NCI-H2081 (cell line): ENCODE measurements around the gene CTNNA3.

Experiments
- DNase-seq, 2 experiments: peaks; one replicate each; lab custom pipeline; 2025; lab: John Stamatoyannopoulos, UW

Gene CTNNA3

GRCh38 chr10:67017218-67017617, 678.8 kb downstream of the CTNNA3 start:
- DNase-seq: no peak

GRCh38 chr10:67015225-67015624, 680.8 kb downstream of the CTNNA3 start:
- DNase-seq: no peak

GRCh38 chr10:67011981-67012380, 684.0 kb downstream of the CTNNA3 start:
- no peak for DNase-seq

GRCh38 chr10:67011480-67011879, 684.5 kb downstream of the CTNNA3 start:
- no peak for DNase-seq

- DNase-seq: no peak
These were observed 690.0 kb downstream of the CTNNA3 start for GRCh38 chr10:67005981-67006380.

- DNase-seq: no peak
These were observed 691.3 kb downstream of the CTNNA3 start for GRCh38 chr10:67004690-67005089.

- DNase-seq: no peak
These were observed 696.0 kb downstream of the CTNNA3 start for GRCh38 chr10:66999762-67000545.

- no peak for DNase-seq
These were observed 699.0 kb downstream of the CTNNA3 start for GRCh38 chr10:66996996-66997395.

- no peak for DNase-seq
These were observed 705.7 kb downstream of the CTNNA3 start for GRCh38 chr10:66990143-66990830.

- peak in 1 of 2 experiments; percentile 13 for DNase-seq
These were observed 712.5 kb downstream of the CTNNA3 start for GRCh38 chr10:66983475-66983818.

GRCh38 chr10:66982792-66983474, 713.1 kb downstream of the CTNNA3 start:
- peak in 1 of 2 experiments; percentile 5 for DNase-seq

GRCh38 chr10:66982053-66982420, 714.0 kb downstream of the CTNNA3 start:
- DNase-seq: no peak

- DNase-seq: no peak
These were observed 714.5 kb downstream of the CTNNA3 start for GRCh38 chr10:66981361-66982052.

- no peak for DNase-seq
These were observed 715.7 kb downstream of the CTNNA3 start for GRCh38 chr10:66980246-66980815.

- no peak for DNase-seq
These were observed 731.0 kb downstream of the CTNNA3 start for GRCh38 chr10:66964946-66965345.

GRCh38 chr10:66958466-66958865, 737.5 kb downstream of the CTNNA3 start:
- DNase-seq: no peak

GRCh38 chr10:66951896-66952295, 744.1 kb downstream of the CTNNA3 start:
- no peak for DNase-seq

- DNase-seq: no peak
These were observed 752.4 kb downstream of the CTNNA3 start for GRCh38 chr10:66943590-66943989.

GRCh38 chr10:66942407-66942806, 753.6 kb downstream of the CTNNA3 start:
- DNase-seq: no peak

GRCh38 chr10:66941491-66941890, 754.5 kb downstream of the CTNNA3 start:
- no peak for DNase-seq

- DNase-seq: no peak
These were observed 755.0 kb downstream of the CTNNA3 start for GRCh38 chr10:66940965-66941364.

GRCh38 chr10:66934711-66935110, 761.3 kb downstream of the CTNNA3 start:
- no peak for DNase-seq
